ENCODE results near the gene EIF3M.
"Not testable (repeated sequence)": the region's sequence is repeated elsewhere in the genome, so short reads cannot be mapped to it uniquely, and the experiment has no call there.

EIF3M gene

DNA sequence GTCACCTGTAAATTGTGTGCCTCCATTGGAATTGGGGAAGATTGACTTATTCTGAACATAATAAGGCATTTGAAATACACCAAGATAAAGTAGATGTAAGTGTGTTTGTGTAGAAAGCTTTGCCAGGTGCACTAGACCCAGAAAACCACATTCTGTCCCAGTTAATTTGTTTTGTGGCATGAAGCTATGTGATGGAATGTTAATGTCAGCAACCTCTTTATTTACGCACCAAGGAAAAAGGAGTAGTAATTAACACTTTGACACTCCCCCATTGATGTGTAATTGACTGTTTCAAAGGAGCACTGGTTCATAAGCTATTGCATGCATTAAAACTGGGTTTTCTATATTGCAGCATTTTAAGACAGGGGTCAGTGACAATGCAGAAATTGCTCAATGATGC, 14.3 kb downstream of the EIF3M start:
- no peak for DNase-seq

- no peak for DNase-seq
These were observed 19.2 kb downstream of the EIF3M start for GRCh38 chr11:32602657-32603415.

DNA sequence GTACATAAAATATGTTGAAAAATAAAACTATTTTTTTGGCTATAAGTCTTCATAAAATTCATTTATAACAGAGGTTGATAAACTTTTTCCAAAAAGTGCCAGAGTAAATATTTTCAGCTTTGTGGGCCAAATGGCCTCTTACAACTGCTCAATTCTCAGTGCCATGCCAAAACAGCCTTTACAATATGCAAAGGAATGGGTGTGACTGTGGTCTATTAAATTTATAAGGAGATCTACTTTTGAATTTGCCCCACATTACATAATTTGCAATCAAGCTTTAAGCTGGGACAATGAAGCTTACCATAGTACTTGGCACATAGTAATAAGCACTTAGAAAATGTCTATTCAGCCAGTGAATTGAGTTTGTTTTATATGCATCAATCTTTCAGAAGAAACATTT, 22.6 kb downstream of the EIF3M start:
- DNase-seq, result no peak

DNA sequence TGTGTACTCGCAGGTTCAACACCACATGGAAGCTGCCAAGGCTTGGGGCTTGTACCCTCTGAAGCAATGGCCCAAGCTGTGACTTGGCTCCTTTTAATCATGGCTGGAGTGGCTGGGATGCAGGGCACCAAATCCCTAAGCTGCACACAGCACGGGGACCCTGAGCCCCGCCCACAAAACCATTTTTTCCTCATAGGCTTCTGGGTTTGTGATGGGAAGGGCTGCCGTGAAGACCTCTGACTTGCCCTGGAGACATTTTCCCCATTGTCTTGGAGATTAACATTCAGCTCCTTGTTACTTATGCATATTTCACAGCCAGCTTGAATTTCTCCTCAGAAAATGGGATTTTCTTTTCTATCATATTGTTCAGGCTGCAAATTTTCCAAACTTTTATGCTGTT, 25.2 kb downstream of the EIF3M start:
- DNase-seq, result not testable (repeated sequence)

- no peak for DNase-seq
These were observed 27.2 kb downstream of the EIF3M start for GRCh38 chr11:32610797-32611352.

DNA sequence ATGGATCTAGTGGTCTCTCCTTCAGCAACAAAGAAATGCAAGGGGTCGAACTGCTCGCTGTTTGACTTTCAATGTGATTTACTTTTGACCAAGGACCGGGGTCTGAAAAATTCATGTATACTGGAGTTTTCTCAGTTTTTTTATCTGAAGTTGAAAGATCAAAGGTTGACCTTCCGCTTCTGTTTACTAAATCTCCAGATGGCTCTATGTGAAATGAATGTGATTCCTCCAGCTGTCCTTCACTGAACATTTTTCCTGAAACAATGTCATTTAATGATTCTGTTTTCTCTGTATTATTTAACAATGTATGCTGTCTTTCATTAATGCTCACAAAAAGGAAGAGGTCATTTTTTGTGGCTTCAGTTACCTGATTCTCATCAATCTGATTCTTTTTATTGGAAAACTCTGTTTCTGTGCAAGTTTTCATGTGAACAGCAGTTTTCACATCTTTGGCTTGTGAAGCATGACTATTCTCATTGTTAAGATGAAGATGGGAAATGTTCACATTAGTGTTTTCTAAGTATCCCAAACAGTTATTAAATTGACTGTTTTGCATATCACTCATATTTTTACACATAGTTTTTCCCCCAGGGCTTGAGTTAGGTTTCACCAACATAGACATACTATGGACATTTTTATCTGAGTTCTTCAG, 30.0 kb downstream of the EIF3M start:
- DNase-seq, result no peak

- no peak for DNase-seq
These were observed 31.8 kb downstream of the EIF3M start for GRCh38 chr11:32615422-32615821.

- no peak for DNase-seq
These were observed 33.3 kb downstream of the EIF3M start for GRCh38 chr11:32616903-32617302.

- no peak for DNase-seq
These were observed 47.2 kb downstream of the EIF3M start for GRCh38 chr11:32630844-32631243.

GRCh38 chr11:32635819-32636218, 52.2 kb downstream of the EIF3M start:
- no peak for DNase-seq

GRCh38 chr11:32641361-32641760, 57.7 kb downstream of the EIF3M start:
- no peak for DNase-seq

DNA sequence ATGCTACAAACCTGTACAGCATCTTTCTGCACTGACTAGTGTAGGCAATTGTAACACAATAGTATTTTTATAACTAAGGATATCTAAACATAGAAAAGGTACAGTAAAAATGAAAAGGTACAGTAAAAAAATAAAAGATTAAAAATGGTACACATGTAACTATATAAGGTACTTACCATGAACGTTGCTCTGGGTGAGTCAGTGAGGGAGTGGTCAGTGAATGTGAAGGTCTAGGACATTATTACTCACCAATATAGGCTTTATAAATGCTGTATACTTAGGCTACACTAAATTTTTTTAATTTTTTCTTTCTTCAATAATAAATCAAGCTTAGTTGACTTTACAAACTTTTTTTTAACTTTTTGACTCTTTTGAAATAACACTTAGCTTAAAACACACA, 59.9 kb downstream of the EIF3M start:
- no peak for DNase-seq

Data from stimulated activated CD4-positive, alpha-beta T cell treated with anti-CD3 and anti-CD28 coated beads, Interleukin-4, amount 100 ng/mL, for 4 hours (primary cell).